IPS-15b (cell line): Measurements from ENCODE around the gene ACOT11.

ENCODE experiments used
- H3K27me3 ChIP-seq: one replicate; pipeline ENCODE4 v1.6.1; 2013; ENCODE audit warnings: low read length; ENCODE audit not compliant: control insufficient read depth, insufficient read depth
- H3K36me3 ChIP-seq: one replicate; pipeline ENCODE4 v1.6.1; 2013; ENCODE audit warnings: low read length; ENCODE audit not compliant: control insufficient read depth, insufficient read depth
- H3K4me1 ChIP-seq: one replicate; pipeline ENCODE4 v1.6.1; 2013; ENCODE audit warnings: mild to moderate bottlenecking, low read length; ENCODE audit not compliant: control insufficient read depth, insufficient read depth
- H3K4me3 ChIP-seq: one replicate; pipeline ENCODE4 v1.5.1; 2013; ENCODE audit warnings: low read depth, low read length
- H3K9ac ChIP-seq: one replicate; pipeline ENCODE4 v1.6.1; 2013; ENCODE audit warnings: low read depth, mild to moderate bottlenecking, low read length
- H3K9me3 ChIP-seq: one replicate; pipeline ENCODE4 v1.6.1; 2013; ENCODE audit warnings: mild to moderate bottlenecking, low read length; ENCODE audit not compliant: control insufficient read depth, insufficient read depth

Gene ACOT11

GRCh38 chr1:54557671-54558355, 9.8 kb downstream of the ACOT11 start:
- H3K4me3 ChIP-seq = no peak overlapping the region

GRCh38 chr1:54558434-54559030, 10.5 kb downstream of the ACOT11 start:
- Histone ChIP-seq H3K4me3 (no peak overlapping the region), H3K36me3 (no peaks in the 10 kb centered on the region), H3K9me3 (no peaks in the 10 kb centered on the region), H3K9ac (no peak overlapping the region), H3K27me3 (no peaks in the 10 kb centered on the region), H3K4me1 (no peaks in the 10 kb centered on the region)

More at GRCh38 chr1:54557671-54558355, 9.8 kb downstream of the ACOT11 start:
- no peaks in the 10 kb centered on the region for H3K4me1 ChIP-seq
- H3K27me3 ChIP-seq = no peaks in the 10 kb centered on the region
- no peak overlapping the region for H3K9ac ChIP-seq
- no peaks in the 10 kb centered on the region for H3K9me3 ChIP-seq
- H3K36me3 ChIP-seq = no peaks in the 10 kb centered on the region

GRCh38 chr1:54559111-54559548, 11.1 kb downstream of the ACOT11 start:
- no peaks in the 10 kb centered on the region for H3K4me1 ChIP-seq

GRCh38 chr1:54559771-54560231, 11.8 kb downstream of the ACOT11 start:
- Histone ChIP-seq H3K9me3 (no peaks in the 10 kb centered on the region), H3K27me3 (no peaks in the 10 kb centered on the region), H3K9ac (no peak overlapping the region), H3K36me3 (no peaks in the 10 kb centered on the region), H3K4me3 (no peak overlapping the region), H3K4me1 (no peaks in the 10 kb centered on the region)

More at GRCh38 chr1:54559111-54559548, 11.1 kb downstream of the ACOT11 start:
- H3K4me3 ChIP-seq = no peak overlapping the region
- H3K9ac ChIP-seq = no peak overlapping the region
- H3K27me3 ChIP-seq = no peaks in the 10 kb centered on the region
- no peaks in the 10 kb centered on the region for H3K36me3 ChIP-seq
- no peaks in the 10 kb centered on the region for H3K9me3 ChIP-seq

- Histone ChIP-seq H3K27me3 (no peaks in the 10 kb centered on the region), H3K4me1 (no peaks in the 10 kb centered on the region), H3K4me3 (no peak overlapping the region), H3K36me3 (no peaks in the 10 kb centered on the region), H3K9me3 (no peaks in the 10 kb centered on the region), H3K9ac (no peak overlapping the region)
These were observed 16.5 kb downstream of the ACOT11 start for GRCh38 chr1:54564312-54565112.

GRCh38 chr1:54565113-54565501, 17.1 kb downstream of the ACOT11 start:
- no peaks in the 10 kb centered on the region for H3K36me3 ChIP-seq
- no peaks in the 10 kb centered on the region for H3K9me3 ChIP-seq
- no peaks in the 10 kb centered on the region for H3K27me3 ChIP-seq
- no peak overlapping the region for H3K9ac ChIP-seq
- no peaks in the 10 kb centered on the region for H3K4me1 ChIP-seq
- no peak overlapping the region for H3K4me3 ChIP-seq

- no peaks in the 10 kb centered on the region for H3K9me3 ChIP-seq
- H3K4me3 ChIP-seq = no peak overlapping the region
- H3K27me3 ChIP-seq = no peaks in the 10 kb centered on the region
- no peak overlapping the region for H3K9ac ChIP-seq
- no peaks in the 10 kb centered on the region for H3K36me3 ChIP-seq
- no peaks in the 10 kb centered on the region for H3K4me1 ChIP-seq
These were observed 18.6 kb downstream of the ACOT11 start for GRCh38 chr1:54566438-54567141.

GRCh38 chr1:54567961-54568360, 19.9 kb downstream of the ACOT11 start:
- Histone ChIP-seq H3K9ac (no peak overlapping the region), H3K36me3 (no peaks in the 10 kb centered on the region)

GRCh38 chr1:54569339-54569738, 21.3 kb downstream of the ACOT11 start:
- Histone ChIP-seq H3K9me3 (no peaks in the 10 kb centered on the region), H3K4me1 (no peaks in the 10 kb centered on the region), H3K36me3 (no peaks in the 10 kb centered on the region), H3K9ac (no peak overlapping the region), H3K27me3 (no peaks in the 10 kb centered on the region), H3K4me3 (no peak overlapping the region)

More at GRCh38 chr1:54567961-54568360, 19.9 kb downstream of the ACOT11 start:
- Histone ChIP-seq H3K4me1 (no peaks in the 10 kb centered on the region), H3K27me3 (no peaks in the 10 kb centered on the region), H3K9me3 (no peaks in the 10 kb centered on the region), H3K4me3 (no peak overlapping the region)

GRCh38 chr1:54570161-54570560, 22.1 kb downstream of the ACOT11 start:
- no peak overlapping the region for H3K9ac ChIP-seq
- H3K4me3 ChIP-seq = no peak overlapping the region
- peaks cover 3% of the 10 kb centered on the region for H3K4me1 ChIP-seq
- H3K9me3 ChIP-seq = no peaks in the 10 kb centered on the region
- no peaks in the 10 kb centered on the region for H3K27me3 ChIP-seq
- H3K36me3 ChIP-seq = no peaks in the 10 kb centered on the region

- H3K27me3 ChIP-seq = no peaks in the 10 kb centered on the region
- H3K36me3 ChIP-seq = no peaks in the 10 kb centered on the region
- peaks cover 3% of the 10 kb centered on the region for H3K4me1 ChIP-seq
- no peak overlapping the region for H3K9ac ChIP-seq
- no peak overlapping the region for H3K4me3 ChIP-seq
- no peaks in the 10 kb centered on the region for H3K9me3 ChIP-seq
These were observed 23.3 kb downstream of the ACOT11 start for GRCh38 chr1:54571326-54571725.
